Body of pancreas (tissue), 4 donors: ENCODE results near the gene YJU2.

ENCODE experiments used
- POLR2A ChIP-seq, 3 donors: fragments of 450-650 bp; IDR thresholded peaks; one replicate each; pipeline ENCODE4 v1.6.1; 2016; ENCODE audit warnings: antibody characterized with exemption in 3 of 3, mild to moderate bottlenecking in 2 of 3
- TF ChIP-seq, protein P1 (sequence below), 7 experiments: fragments of 450-650 bp in 4 of 7; fragments of 200-600 bp in 3 of 7; sonication (generic) in 3 of 7; IDR thresholded peaks; one replicate each; pipeline ENCODE4 v1.5.1; 2016 to 2019; ENCODE audit warnings: antibody characterized with exemption in 7 of 7

DNA sequence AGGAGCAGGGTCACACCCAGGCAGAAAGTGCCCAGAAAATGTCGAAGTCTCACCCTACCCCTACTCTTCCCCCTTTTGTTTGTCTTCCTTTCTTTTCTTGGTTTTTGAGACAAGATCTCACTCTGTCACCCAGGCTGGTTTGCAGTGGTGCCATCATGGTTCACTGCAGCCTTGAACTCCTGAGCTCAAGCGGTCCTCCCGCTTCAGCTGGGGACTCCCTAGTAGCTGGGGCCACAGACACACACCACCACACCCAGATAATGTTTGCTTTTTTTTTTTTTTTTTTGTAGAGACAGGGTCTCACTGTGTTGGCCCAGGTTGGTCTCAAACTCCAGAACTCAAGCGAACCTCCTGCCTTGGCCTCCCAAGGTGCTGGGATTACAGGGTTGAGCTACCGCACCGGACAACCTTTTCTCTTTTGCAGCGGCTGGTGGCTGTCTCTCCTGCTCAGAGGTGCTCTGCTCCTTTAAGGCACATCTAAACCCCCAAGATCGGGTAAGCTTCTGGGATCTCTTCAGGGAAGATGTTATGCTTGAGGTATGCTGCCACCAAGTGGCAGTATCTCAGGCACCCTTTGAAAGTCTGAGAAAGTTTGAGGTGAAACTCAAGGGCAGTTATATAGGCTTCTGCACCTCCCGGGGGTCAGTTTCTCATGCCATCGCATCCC, 39.9 kb upstream of the YJU2 start:
- TF ChIP-seq, protein P1, sequence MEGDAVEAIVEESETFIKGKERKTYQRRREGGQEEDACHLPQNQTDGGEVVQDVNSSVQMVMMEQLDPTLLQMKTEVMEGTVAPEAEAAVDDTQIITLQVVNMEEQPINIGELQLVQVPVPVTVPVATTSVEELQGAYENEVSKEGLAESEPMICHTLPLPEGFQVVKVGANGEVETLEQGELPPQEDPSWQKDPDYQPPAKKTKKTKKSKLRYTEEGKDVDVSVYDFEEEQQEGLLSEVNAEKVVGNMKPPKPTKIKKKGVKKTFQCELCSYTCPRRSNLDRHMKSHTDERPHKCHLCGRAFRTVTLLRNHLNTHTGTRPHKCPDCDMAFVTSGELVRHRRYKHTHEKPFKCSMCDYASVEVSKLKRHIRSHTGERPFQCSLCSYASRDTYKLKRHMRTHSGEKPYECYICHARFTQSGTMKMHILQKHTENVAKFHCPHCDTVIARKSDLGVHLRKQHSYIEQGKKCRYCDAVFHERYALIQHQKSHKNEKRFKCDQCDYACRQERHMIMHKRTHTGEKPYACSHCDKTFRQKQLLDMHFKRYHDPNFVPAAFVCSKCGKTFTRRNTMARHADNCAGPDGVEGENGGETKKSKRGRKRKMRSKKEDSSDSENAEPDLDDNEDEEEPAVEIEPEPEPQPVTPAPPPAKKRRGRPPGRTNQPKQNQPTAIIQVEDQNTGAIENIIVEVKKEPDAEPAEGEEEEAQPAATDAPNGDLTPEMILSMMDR (IDR thresholded peaks at IDR 0.05) = no peak
- TF ChIP-seq POLR2A (IDR thresholded peaks at IDR 0.05) = no peak
